K562 (cell line): ENCODE measurements around the gene FOXA3. TPM values are rescaled to one million over a fixed set of nuclear protein-coding genes. Genes with fewer than 3 reads are reported as not detected.

ENCODE experiments used
- ARNT ChIP-seq, 2 experiments: fragments of 450-650 bp; IDR thresholded peaks; 2 replicates each; pipeline ENCODE4 v1.6.1; 2016; ENCODE audit warnings: mild to moderate bottlenecking in 1 of 2
- ATF7 ChIP-seq: fragments of 450-650 bp; IDR thresholded peaks from 2 replicates; pipeline ENCODE4 v1.7.1; 2014; ENCODE audit warnings: mild to moderate bottlenecking, moderate library complexity
- DIDO1 ChIP-seq: fragments of 450-650 bp; IDR thresholded peaks from 2 replicates; pipeline ENCODE4 v1.6.1; 2016; ENCODE audit warnings: low read depth, missing biosample characterization, missing genetic modification characterization
- EWSR1 ChIP-seq: fragments of 450-650 bp; IDR thresholded peaks from 2 replicates; pipeline ENCODE4 v1.6.1; 2018; ENCODE audit warnings: borderline replicate concordance, mild to moderate bottlenecking, low read depth, moderate library complexity; ENCODE audit not compliant: partially characterized antibody
- FOXK1 ChIP-seq: sonication (generic); formaldehyde crosslinking; IDR thresholded peaks from 2 replicates; pipeline ENCODE4 v1.8.0; 2022; ENCODE audit warnings: missing genetic modification reagents, mild to moderate bottlenecking, borderline replicate concordance
- KAT2B ChIP-seq: IDR thresholded peaks from one replicate; pipeline ENCODE4 v1.6.1; 2012; ENCODE audit warnings: low read depth, mild to moderate bottlenecking, control low read depth, inconsistent platforms, low read length, moderate library complexity
- MAFG ChIP-seq: fragments of 450-650 bp; conservative IDR thresholded peaks from 2 replicates; pipeline ENCODE4 v1.6.1; 2016; ENCODE audit warnings: missing genetic modification characterization, missing compliant biosample characterization
- MXI1 ChIP-seq: IDR thresholded peaks from 2 replicates; pipeline ENCODE4 v1.6.1; 2011; ENCODE audit warnings: low read depth, mild to moderate bottlenecking, improper control_type of control experiment, low read length
- NR1H2 ChIP-seq: sonication (generic); formaldehyde crosslinking; IDR thresholded peaks from 2 replicates; pipeline ENCODE4 v1.4.0; 2020; ENCODE audit warnings: mild to moderate bottlenecking, missing genetic modification reagents
- PTRF ChIP-seq: fragments of 450-650 bp; IDR thresholded peaks from 2 replicates; pipeline ENCODE4 v1.6.1; 2016; ENCODE audit warnings: mild to moderate bottlenecking, missing genetic modification characterization, missing compliant biosample characterization
- RB1 ChIP-seq: fragments of 450-650 bp; IDR thresholded peaks from 2 replicates; pipeline ENCODE4 v1.6.1; 2017; ENCODE audit warnings: low read depth, mild to moderate bottlenecking
- RBFOX2 ChIP-seq: fragments of 200-400 bp; formaldehyde crosslinking; IDR thresholded peaks from 2 replicates; pipeline ENCODE4 v1.6.1; 2017; ENCODE audit warnings: low read depth, mild to moderate bottlenecking, low read length, moderate library complexity
- RFX7 ChIP-seq: fragments of 250-450 bp; sonication (Bioruptor Pico); IDR thresholded peaks from 2 replicates; pipeline ENCODE4 v1.5.1; 2021; ENCODE audit warnings: mild to moderate bottlenecking
- RHOXF2B ChIP-seq: fragments of 250-450 bp; sonication (Bioruptor Pico); conservative IDR thresholded peaks from 2 replicates; pipeline ENCODE4 v1.5.1; 2021
- ZSCAN29 ChIP-seq: fragments of 450-650 bp; IDR thresholded peaks from 2 replicates; pipeline ENCODE4 v1.6.1; 2017
- polyA plus RNA-seq, 8 experiments: library from polyadenylated mRNA; depleted of rRNA in 4 of 8; stranded (reverse) in 5 of 8; unstranded in 3 of 8; fragments of >200 nt; fragmentation: Nextera tagmentation in 2 of 8; fragmentation: Illumina TruSeq in 1 of 8; extraction: Ambion mirVana in 2 of 8; extraction: Trizol in 1 of 8; gene quantifications; 2 replicates each; pipeline versions ENCODE4 v1.2.1 to v1.2.3, GENCODE V29; 2011 to 2014; ENCODE audit warnings: inconsistent platforms in 1 of 8, missing spikeins in 1 of 8
- total RNA-seq, 7 experiments: library from RNA; depleted of rRNA in 6 of 7; stranded (reverse); fragments of >200 nt in 6 of 7; fragmentation: Illumina TruSeq in 2 of 7; extraction: Trizol in 2 of 7; gene quantifications; 2 replicates each; pipeline versions ENCODE4 v1.2.1 to v1.2.3, GENCODE V29; 2011 to 2021; ENCODE audit warnings: low replicate concordance in 1 of 7
- TF ChIP-seq, protein P1 (sequence below): fragments of 250-450 bp; sonication (Bioruptor Pico); IDR thresholded peaks from 2 replicates; pipeline ENCODE4 v1.4.0; 2020; ENCODE audit warnings: mild to moderate bottlenecking, moderate library complexity
- TF ChIP-seq, protein P2 (sequence below): fragments of 450-650 bp; IDR thresholded peaks from 2 replicates; pipeline ENCODE4 v1.6.1; 2018; ENCODE audit not compliant: partially characterized antibody
- TF ChIP-seq, protein P3 (sequence below): sonication (generic); formaldehyde crosslinking; IDR thresholded peaks from 2 replicates; pipeline ENCODE4 v1.8.0; 2022; ENCODE audit warnings: missing genetic modification reagents, mild to moderate bottlenecking, borderline replicate concordance
- TF ChIP-seq, protein P4 (sequence below): conservative IDR thresholded peaks from 2 replicates; pipeline ENCODE4 v1.6.1; 2011; ENCODE audit warnings: low read depth, mild to moderate bottlenecking, low read length; ENCODE audit not compliant: control insufficient read depth

The FOXA3 gene
- total and polyA plus RNA-seq, 9 of the 15 experiments (the other 6 are each of a cell fraction or from before 2014, with no cell fraction given) = 1.3 to 15.5 (median 4.7) TPM

DNA sequence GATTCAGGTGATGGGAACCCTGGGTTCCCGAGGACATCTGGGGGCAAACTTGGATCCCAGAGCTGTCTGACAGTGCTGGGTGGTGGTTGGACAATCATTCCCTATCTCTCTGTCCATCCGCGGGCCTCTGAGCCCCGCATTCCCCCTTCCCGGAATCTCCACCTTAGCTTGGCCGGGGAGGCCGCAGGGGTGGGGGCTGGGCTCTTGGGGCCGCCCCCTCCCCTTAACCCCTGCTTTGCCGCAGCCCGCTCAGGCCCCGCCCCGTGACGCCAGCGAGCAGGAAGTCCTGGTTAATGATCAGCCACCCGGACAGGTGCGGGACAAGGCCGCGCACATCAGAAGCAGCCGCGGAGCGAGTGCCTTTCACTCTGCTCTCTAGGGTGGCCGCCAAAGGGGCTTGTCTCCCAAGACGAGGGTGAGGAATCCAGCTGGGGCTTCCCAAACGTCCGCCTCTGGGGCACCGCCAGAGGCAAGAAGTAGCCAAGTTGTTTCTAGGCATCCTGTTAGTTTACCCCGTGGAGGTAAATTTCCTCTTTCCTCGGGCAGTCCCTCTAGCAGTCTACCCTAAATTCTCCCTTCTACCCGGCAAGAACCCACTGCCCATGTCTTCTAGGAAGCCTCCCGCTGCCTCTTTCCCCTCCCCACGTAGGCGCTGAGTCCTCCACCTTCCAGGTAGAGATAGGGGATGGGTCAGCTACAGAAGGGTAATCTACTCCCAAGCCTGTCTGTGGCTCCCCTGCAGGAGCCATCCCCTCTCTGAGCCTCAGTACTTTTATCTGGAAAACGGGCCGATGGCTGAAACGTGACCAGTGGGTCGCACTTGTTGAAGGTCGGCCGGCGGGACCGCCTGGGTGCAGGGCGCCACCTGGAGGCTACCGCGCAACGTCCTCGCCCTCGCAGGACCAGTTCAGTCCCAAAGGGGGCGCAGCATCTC lies 18.8 kb downstream of the FOXA3 start (continued):
- TF ChIP-seq, protein P1, sequence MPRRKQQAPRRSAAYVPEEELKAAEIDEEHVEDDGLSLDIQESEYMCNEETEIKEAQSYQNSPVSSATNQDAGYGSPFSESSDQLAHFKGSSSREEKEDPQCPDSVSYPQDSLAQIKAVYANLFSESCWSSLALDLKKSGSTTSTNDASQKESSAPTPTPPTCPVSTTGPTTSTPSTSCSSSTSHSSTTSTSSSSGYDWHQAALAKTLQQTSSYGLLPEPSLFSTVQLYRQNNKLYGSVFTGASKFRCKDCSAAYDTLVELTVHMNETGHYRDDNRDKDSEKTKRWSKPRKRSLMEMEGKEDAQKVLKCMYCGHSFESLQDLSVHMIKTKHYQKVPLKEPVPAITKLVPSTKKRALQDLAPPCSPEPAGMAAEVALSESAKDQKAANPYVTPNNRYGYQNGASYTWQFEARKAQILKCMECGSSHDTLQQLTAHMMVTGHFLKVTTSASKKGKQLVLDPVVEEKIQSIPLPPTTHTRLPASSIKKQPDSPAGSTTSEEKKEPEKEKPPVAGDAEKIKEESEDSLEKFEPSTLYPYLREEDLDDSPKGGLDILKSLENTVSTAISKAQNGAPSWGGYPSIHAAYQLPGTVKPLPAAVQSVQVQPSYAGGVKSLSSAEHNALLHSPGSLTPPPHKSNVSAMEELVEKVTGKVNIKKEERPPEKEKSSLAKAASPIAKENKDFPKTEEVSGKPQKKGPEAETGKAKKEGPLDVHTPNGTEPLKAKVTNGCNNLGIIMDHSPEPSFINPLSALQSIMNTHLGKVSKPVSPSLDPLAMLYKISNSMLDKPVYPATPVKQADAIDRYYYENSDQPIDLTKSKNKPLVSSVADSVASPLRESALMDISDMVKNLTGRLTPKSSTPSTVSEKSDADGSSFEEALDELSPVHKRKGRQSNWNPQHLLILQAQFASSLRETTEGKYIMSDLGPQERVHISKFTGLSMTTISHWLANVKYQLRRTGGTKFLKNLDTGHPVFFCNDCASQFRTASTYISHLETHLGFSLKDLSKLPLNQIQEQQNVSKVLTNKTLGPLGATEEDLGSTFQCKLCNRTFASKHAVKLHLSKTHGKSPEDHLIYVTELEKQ (CRISPR knock-in tag) = no peak
- TF ChIP-seq RB1 (peak; percentile 93), ATF7 (no peak), RHOXF2B (CRISPR knock-in tag) (no peak), MXI1 (0 out of 2 replicates have a peak, but pooled peaks have one; percentile 37), RFX7 (CRISPR knock-in tag) (no peak), NR1H2 (peak; percentile 90), ARNT (IDR thresholded peaks at IDR 0.05) (peak; percentile 80 to 97), ZSCAN29 (no peak), KAT2B (peak; percentile 82), PTRF (tag) (no peak), EWSR1 (no peak), RBFOX2 (peak; percentile 75), DIDO1 (no peak), FOXK1 (CRISPR knock-in tag) (peak; percentile 94; the same call in 1 of the 2 replicates), MAFG (tag) (no peak)
- TF ChIP-seq, protein P2, sequence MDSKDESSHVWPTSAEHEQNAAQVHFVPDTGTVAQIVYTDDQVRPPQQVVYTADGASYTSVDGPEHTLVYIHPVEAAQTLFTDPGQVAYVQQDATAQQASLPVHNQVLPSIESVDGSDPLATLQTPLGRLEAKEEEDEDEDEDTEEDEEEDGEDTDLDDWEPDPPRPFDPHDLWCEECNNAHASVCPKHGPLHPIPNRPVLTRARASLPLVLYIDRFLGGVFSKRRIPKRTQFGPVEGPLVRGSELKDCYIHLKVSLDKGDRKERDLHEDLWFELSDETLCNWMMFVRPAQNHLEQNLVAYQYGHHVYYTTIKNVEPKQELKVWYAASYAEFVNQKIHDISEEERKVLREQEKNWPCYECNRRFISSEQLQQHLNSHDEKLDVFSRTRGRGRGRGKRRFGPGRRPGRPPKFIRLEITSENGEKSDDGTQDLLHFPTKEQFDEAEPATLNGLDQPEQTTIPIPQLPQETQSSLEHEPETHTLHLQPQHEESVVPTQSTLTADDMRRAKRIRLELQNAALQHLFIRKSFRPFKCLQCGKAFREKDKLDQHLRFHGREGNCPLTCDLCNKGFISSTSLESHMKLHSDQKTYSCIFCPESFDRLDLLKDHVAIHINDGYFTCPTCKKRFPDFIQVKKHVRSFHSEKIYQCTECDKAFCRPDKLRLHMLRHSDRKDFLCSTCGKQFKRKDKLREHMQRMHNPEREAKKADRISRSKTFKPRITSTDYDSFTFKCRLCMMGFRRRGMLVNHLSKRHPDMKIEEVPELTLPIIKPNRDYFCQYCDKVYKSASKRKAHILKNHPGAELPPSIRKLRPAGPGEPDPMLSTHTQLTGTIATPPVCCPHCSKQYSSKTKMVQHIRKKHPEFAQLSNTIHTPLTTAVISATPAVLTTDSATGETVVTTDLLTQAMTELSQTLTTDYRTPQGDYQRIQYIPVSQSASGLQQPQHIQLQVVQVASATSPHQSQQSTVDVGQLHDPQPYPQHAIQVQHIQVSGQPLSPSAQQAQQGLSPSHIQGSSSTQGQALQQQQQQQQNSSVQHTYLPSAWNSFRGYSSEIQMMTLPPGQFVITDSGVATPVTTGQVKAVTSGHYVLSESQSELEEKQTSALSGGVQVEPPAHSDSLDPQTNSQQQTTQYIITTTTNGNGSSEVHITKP = peak; percentile 10
- TF ChIP-seq, protein P3, sequence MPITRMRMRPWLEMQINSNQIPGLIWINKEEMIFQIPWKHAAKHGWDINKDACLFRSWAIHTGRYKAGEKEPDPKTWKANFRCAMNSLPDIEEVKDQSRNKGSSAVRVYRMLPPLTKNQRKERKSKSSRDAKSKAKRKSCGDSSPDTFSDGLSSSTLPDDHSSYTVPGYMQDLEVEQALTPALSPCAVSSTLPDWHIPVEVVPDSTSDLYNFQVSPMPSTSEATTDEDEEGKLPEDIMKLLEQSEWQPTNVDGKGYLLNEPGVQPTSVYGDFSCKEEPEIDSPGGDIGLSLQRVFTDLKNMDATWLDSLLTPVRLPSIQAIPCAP (CRISPR knock-in tag) = no peak
- TF ChIP-seq, protein P4, sequence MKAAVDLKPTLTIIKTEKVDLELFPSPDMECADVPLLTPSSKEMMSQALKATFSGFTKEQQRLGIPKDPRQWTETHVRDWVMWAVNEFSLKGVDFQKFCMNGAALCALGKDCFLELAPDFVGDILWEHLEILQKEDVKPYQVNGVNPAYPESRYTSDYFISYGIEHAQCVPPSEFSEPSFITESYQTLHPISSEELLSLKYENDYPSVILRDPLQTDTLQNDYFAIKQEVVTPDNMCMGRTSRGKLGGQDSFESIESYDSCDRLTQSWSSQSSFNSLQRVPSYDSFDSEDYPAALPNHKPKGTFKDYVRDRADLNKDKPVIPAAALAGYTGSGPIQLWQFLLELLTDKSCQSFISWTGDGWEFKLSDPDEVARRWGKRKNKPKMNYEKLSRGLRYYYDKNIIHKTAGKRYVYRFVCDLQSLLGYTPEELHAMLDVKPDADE = peak; percentile 26; the same call in 1 of the 2 replicates
